Activated naive CD4-positive, alpha-beta T cell treated with anti-CD3 and anti-CD28 coated beads, Interleukin-2, amount 10 ng/mL, durations not matched to agents 7 days and 5 days (primary cell): ENCODE data around the gene EPSTI1.

ENCODE experiments used
- CTCF ChIA-PET: fragments of 350-600 bp; sonication (Branson Sonifier 250); formaldehyde crosslinking; loops from one replicate; lab custom pipeline; 2021; ENCODE audit warnings: antibody characterized with exemption; lab: Charles Lee
- DNase-seq: peaks from one replicate; pipeline ENCODE4 v3.0.0-alpha.2; 2020
- H3K27ac Mint-ChIP-seq: one replicate; pipeline ENCODE4 v1.8.0; 2021; ENCODE audit warnings: mild to moderate bottlenecking, moderate library complexity, mixed read lengths
- H3K27me3 Mint-ChIP-seq: one replicate; pipeline ENCODE4 v1.8.0; 2021; ENCODE audit warnings: mild to moderate bottlenecking, mixed read lengths
- H3K36me3 Mint-ChIP-seq: one replicate; pipeline ENCODE4 v1.8.0; 2021; ENCODE audit warnings: mixed read lengths
- H3K4me1 Mint-ChIP-seq: one replicate; pipeline ENCODE4 v1.8.0; 2021; ENCODE audit warnings: mixed read lengths
- H3K4me3 Mint-ChIP-seq: one replicate; pipeline ENCODE4 v1.8.0; 2021; ENCODE audit warnings: mild to moderate bottlenecking, moderate library complexity, mixed read lengths
- H3K9me3 Mint-ChIP-seq: one replicate; pipeline ENCODE4 v1.8.0; 2021; ENCODE audit warnings: mixed read lengths

EPSTI1 gene

DNA sequence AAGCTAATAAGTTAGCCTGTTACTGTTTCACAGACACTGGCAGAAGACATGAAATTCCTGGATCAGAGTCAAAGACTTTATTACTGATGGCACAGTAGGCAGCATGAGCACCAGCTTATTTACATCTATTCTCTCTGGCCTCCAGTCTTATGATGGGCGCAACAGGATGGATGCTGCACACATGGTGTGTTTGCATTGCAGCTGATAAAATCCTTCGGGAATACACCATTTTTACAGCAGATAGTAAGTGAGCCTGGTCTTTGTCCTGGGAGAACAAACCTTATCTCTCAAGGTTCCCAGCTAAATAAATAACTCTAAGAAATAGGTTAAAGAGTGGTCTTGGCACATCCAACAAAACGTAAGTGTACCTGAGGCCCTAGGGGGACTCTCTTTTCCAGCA is 16.0 kb downstream of the EPSTI1 start:
- CTCF ChIA-PET = interaction anchor here (1.6 kb wide), 1 partner anchor 10 kb away, joined by 4 read pairs; no protein-coding TSS in a partner anchor
- Mint-ChIP-seq H3K4me3 (no peak overlapping the region), H3K9me3 (peaks cover 6% of the 10 kb centered on the region), H3K36me3 (peaks cover 37% of the 10 kb centered on the region), H3K27ac (no peak overlapping the region), H3K27me3 (no peaks in the 10 kb centered on the region), H3K4me1 (peaks cover 8% of the 10 kb centered on the region)
- DNase-seq = no peak

DNA sequence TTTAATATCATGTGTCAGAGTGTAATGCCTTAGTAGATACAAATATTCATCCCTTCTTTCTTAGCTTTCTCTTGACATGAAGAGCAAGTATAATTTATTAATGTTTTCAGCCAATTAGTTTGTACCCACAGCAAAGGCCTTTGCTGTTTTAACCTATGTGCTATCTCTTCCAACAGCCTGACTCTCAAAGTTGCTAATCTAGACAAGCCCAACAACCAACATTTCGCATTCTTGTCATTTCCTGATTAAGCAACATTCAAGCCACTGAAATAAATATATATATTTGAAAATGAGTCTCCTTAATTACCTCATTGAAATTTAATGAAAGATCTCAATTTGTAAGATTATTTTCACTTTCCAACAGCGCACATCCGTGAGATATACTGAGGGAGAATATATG is 18.5 kb downstream of the EPSTI1 start:
- Mint-ChIP-seq H3K27ac (no peak overlapping the region), H3K4me3 (no peak overlapping the region), H3K36me3 (peaks cover 36% of the 10 kb centered on the region), H3K4me1 (peaks cover 21% of the 10 kb centered on the region), H3K9me3 (peaks cover 6% of the 10 kb centered on the region), H3K27me3 (no peaks in the 10 kb centered on the region)
- CTCF ChIA-PET = interaction anchor here (0.7 kb wide), 1 partner anchor 376 kb away, joined by 3 read pairs; no protein-coding TSS in a partner anchor
- no peak for DNase-seq

DNA sequence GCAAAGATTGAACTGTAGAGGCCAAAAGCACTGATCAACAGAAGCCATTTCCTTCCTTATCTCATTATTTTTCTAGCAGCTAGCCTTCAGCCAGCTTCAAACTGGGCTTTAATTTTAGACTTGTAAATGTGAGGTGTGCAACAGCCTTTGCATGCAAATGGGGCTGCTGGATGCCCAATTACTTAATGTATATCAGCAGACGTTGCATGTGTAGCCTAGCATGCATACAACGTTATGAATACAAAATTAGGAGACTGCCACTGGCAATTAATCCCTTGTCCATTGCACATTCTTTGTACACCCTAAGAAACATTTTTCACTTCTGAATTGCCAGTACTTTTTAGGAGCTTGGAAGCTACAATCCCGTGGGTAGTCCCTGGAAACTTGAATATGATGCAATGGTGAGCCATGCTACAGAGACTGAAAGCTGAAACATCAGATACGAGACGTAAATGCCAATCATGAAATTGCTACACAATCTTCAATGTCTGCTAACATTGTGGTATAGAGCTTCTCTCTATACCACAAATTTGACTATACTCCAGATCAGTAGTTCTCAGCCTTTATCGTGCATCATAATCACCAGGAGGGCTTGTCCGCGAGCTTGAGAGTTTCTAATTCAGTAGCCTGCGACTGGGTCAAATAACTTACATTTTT is 20.2 kb downstream of the EPSTI1 start:
- no peak overlapping the region for H3K27ac Mint-ChIP-seq
- no peak overlapping the region for H3K4me3 Mint-ChIP-seq
- CTCF ChIA-PET = interaction anchor here (0.7 to 1.7 kb wide), 13 partner anchors 9 to 832 kb away, joined by 3 to 7 read pairs (median 3); partner anchors contain the start of gene DNAJC15
- peaks cover 33% of the 10 kb centered on the region for H3K36me3 Mint-ChIP-seq
- peaks cover 17% of the 10 kb centered on the region for H3K4me1 Mint-ChIP-seq
- no peak for DNase-seq
- H3K27me3 Mint-ChIP-seq = no peaks in the 10 kb centered on the region
- no peaks in the 10 kb centered on the region for H3K9me3 Mint-ChIP-seq

DNA sequence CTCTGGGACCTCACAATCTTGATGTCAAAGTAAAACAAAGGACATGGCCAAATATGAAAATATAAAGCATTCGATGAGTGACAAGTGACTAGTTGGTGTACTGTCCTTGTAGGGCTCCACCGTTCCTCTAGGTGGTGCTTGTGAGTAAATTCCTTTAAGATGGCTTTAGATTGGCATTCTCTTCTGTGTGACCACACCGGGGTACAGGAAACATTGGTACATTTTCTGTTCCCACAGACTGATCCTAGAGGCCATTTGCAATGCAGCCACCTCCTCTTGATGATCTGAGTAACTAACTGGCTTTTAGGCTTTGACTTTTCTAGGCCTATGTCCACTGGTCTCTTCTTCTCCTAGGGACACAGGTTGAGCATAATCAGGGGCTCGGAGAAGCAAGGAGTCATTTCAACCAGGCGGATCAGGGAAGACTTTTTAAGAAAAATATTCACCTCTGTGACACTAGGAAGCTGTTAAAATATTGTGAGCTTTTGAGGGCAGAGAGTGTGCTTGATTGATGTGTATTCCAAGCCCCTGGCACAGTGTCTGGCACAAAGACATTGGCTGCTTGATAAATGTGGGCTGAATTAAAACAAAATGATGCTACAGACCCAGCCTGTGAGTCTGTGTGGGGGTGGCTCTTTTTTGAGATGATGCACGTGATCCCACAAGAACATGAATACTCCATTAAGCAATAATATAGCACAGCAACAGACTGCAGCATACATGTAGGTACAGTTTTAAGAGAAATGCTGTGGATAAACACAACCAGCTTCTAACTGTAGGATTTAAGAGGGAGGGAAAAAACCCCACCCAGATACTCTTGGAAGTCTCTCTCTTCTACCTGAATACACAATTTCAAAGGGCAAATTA is 21.0 kb downstream of the EPSTI1 start:
- Mint-ChIP-seq H3K27me3 (no peaks in the 10 kb centered on the region), H3K36me3 (peaks cover 32% of the 10 kb centered on the region), H3K4me1 (peaks cover 17% of the 10 kb centered on the region), H3K9me3 (no peaks in the 10 kb centered on the region), H3K27ac (no peak overlapping the region), H3K4me3 (no peak overlapping the region)
- peak; percentile 57 for DNase-seq
- CTCF ChIA-PET = interaction anchor here (0.8 to 1.7 kb wide), 11 partner anchors 10 to 833 kb away, joined by 3 to 7 read pairs (median 3); partner anchors contain the start of gene DNAJC15

DNA sequence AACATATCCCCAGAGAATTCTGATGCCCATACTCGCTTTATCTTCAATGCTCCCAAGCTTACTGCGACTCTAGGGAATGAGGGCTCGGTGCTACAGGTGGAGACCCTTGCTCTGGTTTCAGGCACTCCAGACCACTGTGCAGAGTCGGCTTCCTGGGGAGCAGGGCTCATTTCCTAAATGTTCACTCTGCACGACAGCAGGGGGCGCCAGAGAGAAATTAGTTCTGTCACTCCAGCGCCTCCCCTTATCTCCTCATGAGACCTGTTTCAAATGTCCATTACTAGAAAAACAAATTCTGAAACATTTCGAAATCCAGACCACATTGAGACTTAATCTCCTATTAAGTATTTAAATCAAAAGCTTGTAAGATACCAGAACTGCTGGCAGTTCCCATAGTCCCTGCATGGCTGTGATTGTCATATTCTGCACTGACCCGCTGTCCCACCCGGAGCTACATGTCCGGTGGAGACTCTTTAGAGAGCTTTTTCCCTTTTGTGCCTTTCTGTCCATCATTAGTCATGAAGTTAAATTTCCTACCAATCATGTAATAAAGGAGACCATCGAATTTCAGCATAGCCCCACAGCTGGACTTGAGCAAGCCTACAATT is 22.4 kb downstream of the EPSTI1 start:
- CTCF ChIA-PET = interaction anchor here (0.6 to 3.0 kb wide), 18 partner anchors 9 to 905 kb away, joined by 3 to 15 read pairs (median 3); partner anchors contain the start of gene DNAJC15
- Mint-ChIP-seq H3K27me3 (no peaks in the 10 kb centered on the region), H3K9me3 (no peaks in the 10 kb centered on the region), H3K36me3 (peaks cover 26% of the 10 kb centered on the region), H3K4me3 (no peak overlapping the region), H3K4me1 (peaks cover 17% of the 10 kb centered on the region), H3K27ac (no peak overlapping the region)
- DNase-seq = peak; percentile 88

DNA sequence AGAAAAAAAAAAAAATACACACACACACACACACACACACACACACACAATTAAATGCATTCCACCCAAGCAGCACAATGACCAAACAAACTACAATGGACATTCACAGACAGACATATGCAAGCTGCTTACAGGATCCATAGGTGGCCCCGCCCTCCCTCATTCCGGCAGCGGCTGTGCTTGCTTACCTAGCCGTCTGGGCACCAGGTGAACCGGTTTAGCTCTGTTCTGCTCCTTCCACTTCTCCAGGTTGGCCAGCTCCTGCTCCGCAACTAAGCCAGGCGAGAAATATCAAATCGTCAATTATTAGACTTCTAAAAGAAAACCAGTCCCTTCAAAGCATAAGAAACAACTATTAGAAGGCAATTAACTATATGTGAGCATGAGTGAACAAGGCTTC is 23.1 kb downstream of the EPSTI1 start:
- CTCF ChIA-PET = interaction anchor here (0.6 to 3.0 kb wide), 11 partner anchors 9 to 835 kb away, joined by 3 to 15 read pairs (median 5); no protein-coding TSS in a partner anchor
- Mint-ChIP-seq H3K27me3 (no peaks in the 10 kb centered on the region), H3K4me1 (peaks cover 17% of the 10 kb centered on the region), H3K36me3 (peaks cover 25% of the 10 kb centered on the region), H3K27ac (no peak overlapping the region), H3K4me3 (no peak overlapping the region), H3K9me3 (no peaks in the 10 kb centered on the region)
- DNase-seq = no peak

DNA sequence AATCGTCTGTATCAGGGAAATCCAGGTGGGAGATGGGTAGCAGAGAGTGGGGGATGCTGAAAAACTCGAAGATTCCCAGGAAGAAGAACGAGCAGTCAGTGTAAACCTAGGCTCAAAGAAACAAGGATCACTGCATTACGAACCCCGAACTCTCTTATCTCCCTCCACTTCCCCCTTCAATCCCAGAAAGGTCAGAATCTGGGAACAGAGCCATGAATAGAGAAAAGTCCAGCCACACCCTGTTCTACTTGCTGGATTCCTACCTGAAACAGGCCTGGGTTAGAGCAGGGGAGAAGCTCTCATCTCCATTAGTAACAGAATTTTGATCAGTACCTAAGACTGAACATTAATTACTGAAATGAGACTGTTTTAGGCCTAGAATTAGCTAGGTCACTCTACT is 24.4 kb downstream of the EPSTI1 start:
- no peak overlapping the region for H3K4me3 Mint-ChIP-seq
- peaks cover 17% of the 10 kb centered on the region for H3K4me1 Mint-ChIP-seq
- CTCF ChIA-PET = interaction anchor here (0.7 to 3.0 kb wide), 4 partner anchors 8 to 836 kb away, joined by 4 to 15 read pairs (median 7); no protein-coding TSS in a partner anchor

DNA sequence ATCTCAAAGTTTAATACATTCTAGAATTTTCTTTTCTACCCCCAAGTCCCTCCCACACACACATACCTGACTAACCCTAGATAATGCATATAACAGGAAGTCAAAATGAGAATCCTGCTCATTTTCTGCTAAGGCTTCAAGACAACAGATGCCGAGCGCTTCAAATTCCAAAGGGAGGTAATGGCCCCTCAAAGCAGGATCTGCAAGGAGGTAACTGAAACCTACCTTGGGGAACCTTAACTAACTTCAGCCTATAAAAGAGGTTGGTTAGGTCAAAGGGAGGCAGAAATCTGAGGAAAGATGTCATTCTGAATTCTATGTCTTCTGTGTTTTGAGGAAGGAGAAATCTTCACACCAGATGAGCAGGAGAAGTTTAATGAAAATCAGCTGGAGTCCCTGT is 26.8 kb downstream of the EPSTI1 start:
- H3K9me3 Mint-ChIP-seq = no peaks in the 10 kb centered on the region
- H3K27ac Mint-ChIP-seq = no peak overlapping the region
- H3K4me3 Mint-ChIP-seq = no peak overlapping the region
- peaks cover 6% of the 10 kb centered on the region for H3K4me1 Mint-ChIP-seq
- DNase-seq = no peak
- peaks cover 35% of the 10 kb centered on the region for H3K36me3 Mint-ChIP-seq
- no peaks in the 10 kb centered on the region for H3K27me3 Mint-ChIP-seq
- CTCF ChIA-PET = no interaction called here

More for the DNA sequence above, 24.4 kb downstream of the EPSTI1 start:
- H3K27ac Mint-ChIP-seq = no peak overlapping the region
- no peak for DNase-seq
- H3K9me3 Mint-ChIP-seq = no peaks in the 10 kb centered on the region
- H3K27me3 Mint-ChIP-seq = no peaks in the 10 kb centered on the region
- peaks cover 29% of the 10 kb centered on the region for H3K36me3 Mint-ChIP-seq

DNA sequence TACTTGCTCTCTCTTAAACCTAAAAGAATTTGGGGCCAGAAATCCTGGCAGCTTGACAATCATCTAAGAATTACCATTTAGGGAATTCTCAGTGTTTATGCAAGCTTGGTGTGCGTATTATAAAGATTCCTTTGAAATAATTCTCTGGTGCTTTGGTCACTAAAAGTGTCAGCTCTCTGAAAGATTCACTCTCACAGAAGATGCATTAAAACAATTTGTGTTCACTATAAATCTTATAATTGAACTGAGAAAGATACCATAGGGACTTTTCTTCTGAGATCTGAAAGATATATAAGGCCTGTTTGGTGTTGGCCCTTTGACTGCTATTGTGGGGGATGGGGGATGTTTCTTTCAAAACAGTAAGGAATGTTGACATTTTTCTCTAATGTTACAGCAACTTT is 27.3 kb downstream of the EPSTI1 start:
- no peak overlapping the region for H3K4me3 Mint-ChIP-seq
- H3K9me3 Mint-ChIP-seq = no peaks in the 10 kb centered on the region
- DNase-seq = no peak
- H3K36me3 Mint-ChIP-seq = peaks cover 38% of the 10 kb centered on the region
- no peak overlapping the region for H3K27ac Mint-ChIP-seq
- CTCF ChIA-PET = no interaction called here
- peaks cover 4% of the 10 kb centered on the region for H3K4me1 Mint-ChIP-seq
- H3K27me3 Mint-ChIP-seq = no peaks in the 10 kb centered on the region

DNA sequence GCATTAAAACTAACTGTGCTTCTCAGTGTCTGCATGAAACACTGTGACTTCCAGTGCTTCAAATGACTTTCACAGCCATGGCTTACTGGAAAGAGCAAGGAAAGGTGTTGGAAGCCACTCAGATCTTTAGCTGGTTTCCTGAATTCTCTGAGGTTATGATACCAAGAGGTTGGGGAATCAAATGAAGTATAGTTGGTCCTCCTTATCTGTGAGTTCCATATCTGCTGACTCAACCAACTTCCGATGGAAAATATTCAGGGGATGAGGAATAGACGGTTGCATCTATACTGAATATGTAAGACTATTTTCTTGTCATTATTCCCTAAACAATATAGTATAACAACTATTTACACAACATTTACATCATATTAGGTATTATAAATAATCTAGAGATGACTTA is 32.4 kb downstream of the EPSTI1 start:
- H3K36me3 Mint-ChIP-seq = peaks cover 56% of the 10 kb centered on the region
- H3K27ac Mint-ChIP-seq = no peak overlapping the region
- no peak for DNase-seq
- no peak overlapping the region for H3K4me3 Mint-ChIP-seq
- H3K27me3 Mint-ChIP-seq = no peaks in the 10 kb centered on the region
- CTCF ChIA-PET = interaction anchor here (0.6 to 1.9 kb wide), 2 partner anchors 9 to 168 kb away, joined by 3 to 9 read pairs; no protein-coding TSS in a partner anchor
- no peaks in the 10 kb centered on the region for H3K9me3 Mint-ChIP-seq
- H3K4me1 Mint-ChIP-seq = no peaks in the 10 kb centered on the region

DNA sequence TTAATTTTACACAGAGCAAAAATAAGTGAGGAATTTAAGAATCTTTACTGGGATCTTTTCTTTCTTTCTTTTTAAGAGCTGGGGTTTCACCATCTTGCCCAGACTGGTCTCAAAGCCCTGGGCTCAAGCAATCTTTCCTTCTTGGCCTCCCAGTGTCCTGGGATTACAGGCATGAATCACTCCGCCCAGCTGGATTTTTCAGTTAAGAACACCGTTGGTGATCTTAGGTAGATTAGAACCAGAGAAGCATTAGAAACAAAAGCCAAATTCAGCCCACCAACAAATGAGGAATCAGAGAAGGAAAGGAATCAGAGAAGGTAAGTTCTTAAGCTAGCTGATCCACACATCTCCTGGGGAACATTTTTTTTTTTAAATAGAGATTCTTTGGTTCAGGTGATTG is 34.2 kb downstream of the EPSTI1 start:
- no peak for DNase-seq
- Mint-ChIP-seq H3K36me3 (peaks cover 62% of the 10 kb centered on the region), H3K4me3 (no peak overlapping the region), H3K27me3 (no peaks in the 10 kb centered on the region), H3K9me3 (no peaks in the 10 kb centered on the region), H3K27ac (no peak overlapping the region), H3K4me1 (no peaks in the 10 kb centered on the region)
- CTCF ChIA-PET = no interaction called here

DNA sequence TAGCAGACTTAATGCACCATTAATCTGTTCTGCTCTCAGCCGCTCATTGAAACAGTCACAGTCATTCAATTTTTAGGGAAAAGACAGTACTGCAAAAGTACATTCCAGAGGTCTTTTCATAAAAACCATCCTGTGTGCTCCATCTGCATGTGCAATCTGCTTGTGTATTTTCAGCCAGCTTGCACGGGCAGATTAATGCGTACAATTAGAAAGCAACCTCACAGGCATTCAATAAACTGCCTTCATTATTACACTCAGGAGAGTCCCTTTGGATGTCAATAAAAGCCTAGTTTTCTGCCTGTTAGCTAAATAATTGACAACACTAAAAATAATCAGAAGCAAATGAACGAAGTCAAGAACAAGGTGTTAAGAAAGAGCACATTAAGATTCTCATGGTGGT is 41.9 kb downstream of the EPSTI1 start:
- no peaks in the 10 kb centered on the region for H3K4me1 Mint-ChIP-seq
- no peak for DNase-seq
- peaks cover 80% of the 10 kb centered on the region for H3K36me3 Mint-ChIP-seq
- no peak overlapping the region for H3K27ac Mint-ChIP-seq
- H3K4me3 Mint-ChIP-seq = no peak overlapping the region
- H3K27me3 Mint-ChIP-seq = no peaks in the 10 kb centered on the region
- CTCF ChIA-PET = no interaction called here
- peaks cover 4% of the 10 kb centered on the region for H3K9me3 Mint-ChIP-seq

DNA sequence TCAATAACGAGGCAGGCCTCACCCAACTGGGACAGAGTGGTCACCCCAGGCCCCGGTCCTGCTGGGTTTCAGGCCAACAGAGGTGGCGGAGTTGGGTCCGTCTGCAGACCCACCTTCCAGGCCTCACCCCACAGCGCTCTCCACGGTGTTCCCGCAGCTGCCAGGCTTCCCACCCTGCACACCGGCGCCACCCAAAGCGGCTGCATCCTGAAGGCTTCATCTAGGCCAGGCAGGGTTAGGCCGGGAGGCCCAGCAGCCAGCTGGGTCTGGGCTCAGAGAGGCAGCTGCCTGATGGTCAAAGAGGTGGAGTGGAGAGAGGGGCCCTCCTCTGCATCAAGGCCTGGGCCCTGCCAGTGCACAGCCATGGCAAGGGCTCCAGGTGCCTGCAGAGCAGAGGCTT is 44.1 kb downstream of the EPSTI1 start:
- Mint-ChIP-seq H3K4me3 (no peak overlapping the region), H3K27ac (no peak overlapping the region), H3K36me3 (peaks cover 82% of the 10 kb centered on the region), H3K9me3 (peaks cover 4% of the 10 kb centered on the region), H3K27me3 (no peaks in the 10 kb centered on the region), H3K4me1 (no peaks in the 10 kb centered on the region)
- CTCF ChIA-PET = no interaction called here
- no peak for DNase-seq

DNA sequence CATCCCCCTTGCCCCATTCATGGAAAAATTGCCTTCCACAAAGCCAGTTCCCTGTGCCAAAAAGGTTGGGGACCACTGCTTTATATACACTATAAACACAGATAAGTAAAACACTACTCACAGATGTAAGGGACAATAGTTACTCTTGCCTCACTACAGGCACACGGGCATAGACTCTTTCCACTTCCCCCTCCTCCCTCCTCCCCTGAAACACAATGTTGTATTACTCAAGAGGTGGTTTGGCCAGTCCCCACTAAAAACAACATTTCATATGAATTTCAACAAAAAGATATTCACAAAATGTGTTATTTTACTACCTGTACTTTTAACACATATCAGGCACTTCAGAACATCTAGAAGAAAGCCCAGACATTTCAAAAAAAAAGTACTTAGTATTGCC is 45.1 kb downstream of the EPSTI1 start:
- H3K4me1 Mint-ChIP-seq = no peaks in the 10 kb centered on the region
- H3K4me3 Mint-ChIP-seq = no peak overlapping the region
- no peak for DNase-seq
- H3K36me3 Mint-ChIP-seq = peaks cover 73% of the 10 kb centered on the region
- no peaks in the 10 kb centered on the region for H3K27me3 Mint-ChIP-seq
- H3K27ac Mint-ChIP-seq = no peak overlapping the region
- peaks cover 2% of the 10 kb centered on the region for H3K9me3 Mint-ChIP-seq
- CTCF ChIA-PET = no interaction called here
